ENCODE results near the gene MLANA. TPM values are rescaled to one million over a fixed set of nuclear protein-coding genes. Genes with fewer than 3 reads are reported as not detected.

MLANA gene
- total RNA-seq, 1 experiment from 2014 or later, result not detected

- no peak for DNase-seq (ENCODE audit: low read depth)
These were observed 8.6 kb downstream of the MLANA start for GRCh38 chr9:5899292-5899691.

- no peak for DNase-seq (ENCODE audit: low read depth)
These were observed 9.9 kb downstream of the MLANA start for GRCh38 chr9:5900622-5901021.

- no peak for DNase-seq (ENCODE audit: low read depth)
These were observed 11.7 kb downstream of the MLANA start for GRCh38 chr9:5902377-5902776.

- DNase-seq (ENCODE audit: low read depth), result no peak
These were observed 18.2 kb downstream of the MLANA start for GRCh38 chr9:5908918-5909317.

GRCh38 chr9:5909976-5910375, 19.3 kb downstream of the MLANA start:
- DNase-seq (ENCODE audit: low read depth), result peak; percentile 64

GRCh38 chr9:5910413-5911057, 19.8 kb downstream of the MLANA start:
- DNase-seq (ENCODE audit: low read depth), result peak; percentile 21

DNA sequence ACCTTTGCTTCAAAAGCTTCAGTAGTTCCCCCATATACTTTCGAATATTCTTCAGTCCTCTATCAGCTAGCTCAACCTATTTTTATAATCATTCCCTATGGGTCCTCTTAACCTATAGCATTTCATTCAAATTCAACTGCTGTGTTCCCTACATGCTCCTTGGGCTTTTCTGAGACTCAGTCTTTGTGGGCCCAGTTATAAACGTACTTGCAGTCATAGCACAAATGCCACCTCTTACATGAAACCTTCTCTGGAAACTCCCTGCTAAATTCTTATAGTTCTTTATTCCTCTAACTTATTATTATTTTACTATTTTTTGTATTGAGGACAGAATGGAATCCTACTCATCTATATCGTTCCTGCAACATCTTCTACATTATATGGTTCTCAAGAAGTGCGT, 24.7 kb downstream of the MLANA start:
- DNase-seq (ENCODE audit: low read depth), result no peak

DNA sequence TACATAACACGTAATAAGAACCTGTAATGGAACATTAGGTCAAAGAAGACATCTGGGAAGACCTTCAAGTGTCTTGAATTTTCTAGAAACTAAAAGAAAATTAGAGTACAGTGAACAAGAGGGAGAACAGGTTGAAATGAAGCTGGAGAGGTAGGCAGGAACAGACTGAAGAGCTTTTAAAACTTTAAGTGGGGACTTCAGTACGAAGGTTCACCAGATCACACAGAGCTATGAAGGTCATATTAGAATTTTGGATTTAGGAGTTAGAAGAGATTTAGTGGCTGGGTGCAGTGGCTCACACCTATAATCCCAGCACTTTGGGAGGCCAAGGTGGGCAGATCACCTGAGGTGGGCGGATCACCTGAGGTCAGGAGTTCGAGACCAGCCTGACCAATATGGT, 26.6 kb downstream of the MLANA start:
- DNase-seq (ENCODE audit: low read depth), result no peak

DNA sequence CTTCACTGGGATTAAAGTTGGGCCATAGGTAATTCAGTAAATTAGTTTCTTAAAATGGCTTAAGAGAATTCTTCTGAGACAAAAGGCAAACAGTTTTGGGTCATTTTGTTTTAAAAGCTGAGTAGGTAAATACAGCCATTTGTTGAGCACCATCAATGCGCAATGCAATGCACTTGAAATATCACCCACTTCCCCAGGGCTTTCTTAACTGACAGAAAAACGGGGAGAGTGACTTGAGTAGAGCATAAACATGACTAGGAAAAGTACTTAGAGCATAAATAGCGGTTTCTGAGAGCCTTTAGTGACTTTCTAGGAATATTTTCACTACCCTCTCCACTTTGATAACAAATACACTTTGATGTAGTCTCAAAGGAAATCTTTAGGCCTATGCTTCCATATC, 27.2 kb downstream of the MLANA start:
- no peak for DNase-seq (ENCODE audit: low read depth)

DNA sequence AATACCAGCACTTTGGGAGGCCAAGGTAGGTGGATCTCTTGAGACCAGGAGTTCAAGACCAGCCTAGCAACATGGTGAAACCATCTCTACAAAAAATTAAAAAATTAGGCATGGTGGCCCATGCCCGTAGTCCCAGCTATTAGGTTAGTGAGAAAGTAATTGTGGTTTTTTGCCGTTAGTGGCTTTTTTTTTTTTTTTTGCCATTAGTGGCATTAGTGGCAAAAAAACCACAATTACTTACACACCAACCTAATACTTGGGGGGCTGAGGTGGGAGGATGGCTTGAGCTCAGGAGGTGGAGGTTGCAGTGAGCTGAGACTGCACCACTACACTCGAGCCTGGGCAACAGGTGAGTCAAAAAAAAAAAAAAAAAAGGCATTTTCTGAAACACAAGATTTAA, 27.8 kb downstream of the MLANA start:
- DNase-seq (ENCODE audit: low read depth), result no peak

- DNase-seq (ENCODE audit: low read depth), result no peak
These were observed 30.2 kb downstream of the MLANA start for GRCh38 chr9:5920860-5921328.

DNA sequence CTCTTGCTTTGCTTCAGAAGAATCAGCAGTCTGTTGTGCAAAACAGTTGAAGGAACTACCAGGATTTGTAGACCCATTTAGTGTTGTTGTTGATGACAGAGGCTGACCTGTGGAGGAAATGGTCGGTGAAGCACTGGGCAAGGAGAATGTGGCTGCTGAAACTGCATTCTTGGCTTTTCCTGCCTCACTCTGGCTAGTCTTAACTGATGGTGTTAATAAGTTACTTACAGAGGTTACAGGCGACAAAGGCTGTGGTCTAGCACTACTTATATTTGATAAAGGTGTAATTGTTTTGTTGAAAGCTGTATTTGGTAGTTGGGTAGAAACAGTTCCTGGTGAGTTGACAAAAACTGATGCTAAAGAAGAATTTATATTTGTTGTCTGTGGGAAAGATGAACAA, 31.5 kb downstream of the MLANA start:
- no peak for DNase-seq (ENCODE audit: low read depth)

DNA sequence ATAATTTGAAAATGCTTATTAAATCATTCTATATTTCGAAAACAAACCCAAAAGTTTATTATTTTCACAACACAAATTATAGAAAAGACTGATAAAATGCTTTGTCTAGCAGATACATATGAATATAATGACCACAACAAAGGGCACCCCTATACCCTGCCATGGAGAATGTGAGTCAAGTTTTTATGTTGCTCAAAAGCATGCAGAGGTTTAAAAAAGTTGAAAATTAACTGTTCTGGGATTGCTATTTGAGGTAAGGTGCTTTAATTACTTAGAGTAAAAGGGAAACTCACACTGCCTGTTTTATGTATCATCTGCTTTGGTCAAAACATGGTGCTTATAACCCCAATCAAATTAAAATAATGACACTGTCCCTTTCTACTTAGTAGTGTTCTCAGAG, 41.0 kb downstream of the MLANA start:
- DNase-seq (ENCODE audit: low read depth), result no peak

DNA sequence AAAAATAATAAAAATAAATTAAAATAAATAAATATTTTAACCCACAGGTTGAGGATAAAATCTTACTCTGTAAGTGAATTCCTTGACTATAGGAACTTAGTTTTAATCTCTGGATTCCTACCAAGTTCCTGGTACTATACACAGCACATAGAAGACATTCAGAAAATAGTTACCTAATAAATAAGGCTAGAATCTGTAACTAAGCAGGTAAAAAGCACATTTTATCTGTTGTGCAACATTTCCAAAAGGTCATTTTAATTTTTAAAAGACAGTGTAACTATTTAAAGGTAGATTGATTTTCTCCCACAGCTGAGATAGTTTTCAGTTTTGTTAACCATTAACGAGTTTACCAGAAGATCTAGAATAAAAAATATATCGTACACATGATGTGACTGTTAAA, 47.8 kb downstream of the MLANA start:
- no peak for DNase-seq (ENCODE audit: low read depth)

GRCh38 chr9:5939530-5939929, 48.8 kb downstream of the MLANA start:
- no peak for DNase-seq (ENCODE audit: low read depth)

DNA sequence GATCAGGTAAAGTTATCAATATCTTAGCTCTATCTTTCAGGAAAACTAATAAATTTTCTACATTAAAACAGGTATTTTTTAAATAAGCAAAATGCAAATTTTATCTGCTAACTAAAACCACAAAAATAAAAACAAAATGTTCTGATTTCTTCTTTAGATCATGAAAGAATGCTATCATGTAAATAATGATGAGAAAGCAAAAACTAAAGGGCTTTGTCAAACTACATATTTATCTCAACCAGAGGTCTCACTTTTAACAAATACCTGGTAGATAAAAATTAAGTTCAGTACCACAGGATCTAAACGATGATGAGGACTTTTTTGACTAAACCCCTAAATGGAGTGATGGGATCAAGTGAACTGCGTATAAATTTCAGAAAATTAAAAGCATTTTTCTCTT, 50.5 kb downstream of the MLANA start:
- no peak for DNase-seq (ENCODE audit: low read depth)

GRCh38 chr9:5945112-5945511, 54.4 kb downstream of the MLANA start:
- no peak for DNase-seq (ENCODE audit: low read depth)

DNA sequence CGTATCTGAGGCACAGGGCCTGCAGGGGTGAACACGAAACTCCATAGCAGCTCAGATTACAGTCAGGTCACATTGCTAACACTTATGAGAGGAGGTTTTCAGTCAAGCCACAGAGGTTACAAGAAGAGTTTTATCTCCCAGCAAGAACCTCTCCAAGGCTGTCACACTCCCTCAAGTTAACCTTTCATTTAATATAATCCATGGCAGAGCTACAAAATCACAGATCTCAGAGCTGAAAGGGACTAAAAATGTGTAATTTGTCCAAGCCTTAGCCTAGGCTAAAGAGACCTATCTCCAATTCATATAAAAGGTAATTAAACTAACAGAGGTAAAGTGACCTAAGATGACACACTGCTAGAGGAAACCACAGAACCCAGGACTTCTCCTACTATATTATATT, 57.2 kb downstream of the MLANA start:
- DNase-seq (ENCODE audit: low read depth), result peak; percentile 33

GRCh38 chr9:5949103-5949699, 58.5 kb downstream of the MLANA start:
- DNase-seq (ENCODE audit: low read depth), result peak; percentile 73

DNA sequence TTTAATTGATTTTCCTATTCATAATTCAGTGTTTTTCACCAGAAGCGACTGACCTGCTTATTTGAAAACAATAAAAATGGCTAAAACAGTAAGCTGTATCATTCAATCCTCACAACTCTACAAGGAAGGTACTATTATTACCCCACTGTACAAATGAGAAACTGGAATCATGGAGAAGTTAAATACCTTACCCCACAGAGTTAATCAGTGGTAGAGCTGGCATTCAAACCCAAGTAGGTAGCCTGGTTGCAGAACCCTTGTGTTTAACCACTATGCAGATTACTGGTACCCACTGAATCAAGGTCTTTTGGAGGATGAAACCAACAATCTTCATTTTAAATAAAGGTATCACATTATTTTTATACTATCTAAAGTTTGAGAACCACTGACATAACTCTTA, 59.6 kb downstream of the MLANA start:
- no peak for DNase-seq (ENCODE audit: low read depth)

GRCh38 chr9:5951686-5952211, 61.1 kb downstream of the MLANA start:
- DNase-seq (ENCODE audit: low read depth), result peak; percentile 77

DNA sequence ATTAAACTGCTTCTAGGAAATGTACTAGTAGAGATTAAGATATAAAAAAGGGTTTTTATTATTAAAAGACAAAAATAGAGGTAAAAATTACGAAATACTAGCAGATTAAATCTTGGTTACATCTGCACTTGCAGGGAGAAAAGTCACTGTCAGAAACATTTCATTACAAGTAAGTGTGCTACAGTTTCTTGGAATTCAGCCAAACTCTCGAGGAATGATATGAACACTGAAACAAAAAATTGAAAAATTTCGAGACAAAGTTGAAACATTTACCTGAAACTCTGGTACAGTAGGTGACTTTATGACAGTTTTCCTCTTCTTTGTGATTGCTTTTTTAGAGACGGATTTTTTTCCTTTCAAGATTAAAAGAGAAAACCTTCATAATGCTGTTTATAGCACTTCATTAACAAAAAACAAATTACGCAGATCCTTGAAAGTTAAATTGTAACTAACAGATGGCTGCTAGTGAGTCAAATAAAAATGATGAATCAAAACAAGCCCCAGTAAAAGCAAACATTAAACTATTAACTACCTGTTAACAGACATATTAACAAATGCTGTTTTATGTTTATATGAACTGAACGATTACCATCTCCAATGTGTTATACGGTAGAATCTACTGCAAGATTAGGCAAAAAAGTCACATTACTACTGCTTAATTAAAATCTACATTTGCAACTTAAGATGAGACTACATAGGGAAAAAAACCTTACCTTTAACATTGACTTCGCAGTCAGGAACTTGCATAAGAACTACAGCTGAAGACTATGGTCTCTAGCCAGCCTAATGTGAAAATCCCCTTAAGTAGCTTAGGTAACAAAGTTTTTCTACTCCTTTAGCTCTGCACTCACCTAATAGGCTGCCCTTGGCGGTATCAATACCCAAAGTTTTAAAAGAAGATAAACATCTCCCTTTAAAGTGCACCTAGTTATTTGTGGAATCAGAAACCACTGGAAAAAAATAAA, 63.3 kb downstream of the MLANA start:
- no peak for DNase-seq (ENCODE audit: low read depth)

Data from M059J (cell line).